IMR-90 (cell line): ENCODE measurements around the gene PRLR. TPM values are rescaled to one million over a fixed set of nuclear protein-coding genes. Genes with fewer than 3 reads are reported as not detected.

ENCODE experiments used
- ATAC-seq: fragments of 200-7000 bp; cut with Tn5 transposase; 2 replicates; pipeline ENCODE4 v1.9.1; 2020; ENCODE audit warnings: low read depth, mild to moderate bottlenecking, moderate library complexity
- BruUV-seq: library from RNA; stranded (reverse); fragments of 400-500 nt; replicated peaks from 2 replicates; lab custom pipeline; 2021; lab: Mats Ljungman, UMichigan
- CTCF ChIA-PET: fragments of 300-600 bp; formaldehyde crosslinking; extraction: SDS; loops from one replicate; lab custom pipeline; 2021; ENCODE audit warnings: antibody characterized with exemption; lab: Yijun Ruan, JAX
- POLR2A ChIA-PET: fragments of 300-600 bp; sonication (Branson Sonifier 250); formaldehyde crosslinking; loops from one replicate; lab custom pipeline; 2022; ENCODE audit warnings: antibody characterized with exemption; ENCODE audit not compliant: unreplicated experiment; lab: Charles Lee
- DNase-seq: peaks from one replicate; pipeline ENCODE4 v3.0.0; 2013
- H2AFZ ChIP-seq: replicated peaks from 2 replicates; pipeline ENCODE3; 2013; ENCODE audit warnings: low read length, mild to moderate bottlenecking; ENCODE audit not compliant: poor library complexity
- H2AK5ac ChIP-seq: 2 replicates; pipeline ENCODE4 v1.6.1; 2013; ENCODE audit warnings: low read depth, low read length, inconsistent platforms
- H2AK9ac ChIP-seq: replicated peaks from 2 replicates; pipeline ENCODE3; 2013; ENCODE audit warnings: mild to moderate bottlenecking, low read depth, low read length, moderate library complexity; ENCODE audit not compliant: poor library complexity
- H2BK120ac ChIP-seq: 2 replicates; pipeline ENCODE4 v1.6.1; 2013; ENCODE audit warnings: low read depth, low read length, inconsistent platforms
- H2BK15ac ChIP-seq: 3 replicates; pipeline ENCODE4 v1.6.1; 2013; ENCODE audit warnings: low read depth, low read length, inconsistent platforms
- H2BK20ac ChIP-seq: 2 replicates; pipeline ENCODE4 v1.6.1; 2013; ENCODE audit warnings: low read depth, mild to moderate bottlenecking, inconsistent platforms, low read length, moderate library complexity
- H2BK5ac ChIP-seq: 2 replicates; pipeline ENCODE4 v1.6.1; 2013; ENCODE audit warnings: mild to moderate bottlenecking, low read depth, low read length, inconsistent platforms; ENCODE audit not compliant: poor library complexity, severe bottlenecking
- H3K14ac ChIP-seq: replicated peaks from 2 replicates; pipeline ENCODE4 v1.6.1; 2013; ENCODE audit warnings: low read depth, low read length, inconsistent platforms
- H3K18ac ChIP-seq: 2 replicates; pipeline ENCODE4 v1.6.1; 2013; ENCODE audit warnings: low read depth, low read length, control low read depth
- H3K23ac ChIP-seq: 2 replicates; pipeline ENCODE4 v1.6.1; 2013; ENCODE audit warnings: low read depth, low read length, inconsistent platforms
- H3K27ac ChIP-seq: 2 replicates; pipeline ENCODE4 v1.5.1; 2013; ENCODE audit warnings: mild to moderate bottlenecking, control low read depth, low read length; ENCODE audit not compliant: insufficient read depth
- H3K27me3 ChIP-seq: 2 replicates; pipeline ENCODE4 v1.6.1; 2013; ENCODE audit warnings: low read length; ENCODE audit not compliant: control insufficient read depth, insufficient read depth
- H3K36me3 ChIP-seq: 2 replicates; pipeline ENCODE4 v1.6.1; 2013; ENCODE audit warnings: low read length, mixed read lengths; ENCODE audit not compliant: control insufficient read depth, insufficient read depth
- H3K4ac ChIP-seq: 2 replicates; pipeline ENCODE4 v1.6.1; 2013; ENCODE audit warnings: low read depth, low read length, inconsistent platforms
- H3K4me1 ChIP-seq: 2 replicates; pipeline ENCODE4 v1.6.1; 2013; ENCODE audit warnings: low read length, mixed read lengths; ENCODE audit not compliant: control insufficient read depth, insufficient read depth
- H3K4me2 ChIP-seq: 2 replicates; pipeline ENCODE4 v1.6.1; 2013; ENCODE audit warnings: low read depth, mild to moderate bottlenecking, control low read depth, low read length, moderate library complexity
- H3K4me3 ChIP-seq: 2 replicates; pipeline ENCODE4 v1.5.1; 2013; ENCODE audit warnings: low read depth, mild to moderate bottlenecking, control low read depth, low read length, moderate library complexity; ENCODE audit not compliant: insufficient read depth
- H3K56ac ChIP-seq: 2 replicates; pipeline ENCODE4 v1.6.1; 2013; ENCODE audit warnings: low read length, inconsistent platforms; ENCODE audit not compliant: insufficient read depth; ENCODE audit errors: extremely low read depth
- H3K79me1 ChIP-seq, 2 experiments: 2 replicates each; pipeline ENCODE4 v1.6.1; 2013; ENCODE audit warnings: low read length in 2 of 2, inconsistent platforms in 1 of 2, low read depth in 1 of 2
- H3K9ac ChIP-seq: 2 replicates; pipeline ENCODE4 v1.6.1; 2013; ENCODE audit warnings: low read depth, low read length, control low read depth
- H3K9me1 ChIP-seq: 2 replicates; pipeline ENCODE4 v1.6.1; 2013; ENCODE audit warnings: low read length, inconsistent platforms; ENCODE audit not compliant: insufficient read depth
- H3K9me3 ChIP-seq: 2 replicates; pipeline ENCODE4 v1.6.1; 2013; ENCODE audit warnings: low read length; ENCODE audit not compliant: control insufficient read depth, insufficient read depth
- H4K20me1 ChIP-seq: 2 replicates; pipeline ENCODE4 v1.6.1; 2013; ENCODE audit warnings: low read length, inconsistent platforms; ENCODE audit not compliant: insufficient read depth
- H4K5ac ChIP-seq: 2 replicates; pipeline ENCODE4 v1.6.1; 2013; ENCODE audit warnings: mild to moderate bottlenecking, low read depth, low read length, control low read depth
- H4K8ac ChIP-seq, 2 experiments: 2 replicates each; pipeline ENCODE4 v1.6.1; 2013; ENCODE audit warnings: low read depth in 2 of 2, low read length in 2 of 2, control low read depth in 1 of 2, inconsistent platforms in 1 of 2
- H4K91ac ChIP-seq: 2 replicates; pipeline ENCODE4 v1.6.1; 2013; ENCODE audit warnings: low read depth, low read length, inconsistent platforms; ENCODE audit not compliant: insufficient read depth
- MAZ ChIP-seq: IDR thresholded peaks from 2 replicates; pipeline ENCODE4 v1.6.1; 2012; ENCODE audit warnings: low read depth, mild to moderate bottlenecking, low read length, improper control_type of control experiment, moderate library complexity, borderline replicate concordance
- NFE2L2 ChIP-seq: fragments of 150-350 bp; IDR thresholded peaks from 2 replicates; pipeline ENCODE4 v1.6.1; 2016; ENCODE audit warnings: low read depth, mild to moderate bottlenecking, low read length
- RAD21 ChIP-seq: IDR thresholded peaks from 2 replicates; pipeline ENCODE4 v1.6.1; 2012; ENCODE audit warnings: low read length, improper control_type of control experiment
- WGBS, 2 experiments: methylation state at CpG; one replicate each; pipeline versions ENCODE4 v1.1.5 to v1.1.7; 2013; ENCODE audit warnings: missing lambda C conversion rate in 2 of 2; ENCODE audit not compliant: insufficient read length in 1 of 2; ENCODE audit errors: extremely low coverage in 2 of 2; 5-methylcytosine and 5-hydroxymethylcytosine counted together
- dilution Hi-C: fragments of 300-500 bp; cut with HindIII; formaldehyde crosslinking; loops from one replicate; pipeline ENCODE4 v1.14.3; 2018; ENCODE audit warnings: low sequenced_read_pairs; ENCODE audit not compliant: unreplicated experiment
- in situ Hi-C: fragments of 300-500 bp; cut with MboI; formaldehyde crosslinking; loops from 3 replicates; pipeline ENCODE4 v1.14.3; 2019; ENCODE audit warnings: low sequenced_read_pairs, inconsistent platforms, mixed read lengths
- intact Hi-C: fragments of 100-400 bp; cut with micrococcal nuclease; formaldehyde crosslinking; loops from 2 replicates; pipeline ENCODE4 v1.10.0; 2022
- polyA plus RNA-seq, 3 experiments: library from polyadenylated mRNA; depleted of rRNA; stranded (reverse); fragments of >200 nt; gene quantifications; 2 replicates each; pipeline ENCODE4 v1.2.3, GENCODE V29; 2012; ENCODE audit warnings: low replicate concordance in 1 of 3
- total RNA-seq: library from RNA; depleted of rRNA; stranded (reverse); fragments of >200 nt; gene quantifications from 2 replicates; pipeline ENCODE4 v1.2.3, GENCODE V29; 2012

PRLR gene
- total and polyA plus RNA-seq, 2 of the 4 experiments (the other 2 are of a cell fraction): 0.24 to 0.54 TPM

DNA sequence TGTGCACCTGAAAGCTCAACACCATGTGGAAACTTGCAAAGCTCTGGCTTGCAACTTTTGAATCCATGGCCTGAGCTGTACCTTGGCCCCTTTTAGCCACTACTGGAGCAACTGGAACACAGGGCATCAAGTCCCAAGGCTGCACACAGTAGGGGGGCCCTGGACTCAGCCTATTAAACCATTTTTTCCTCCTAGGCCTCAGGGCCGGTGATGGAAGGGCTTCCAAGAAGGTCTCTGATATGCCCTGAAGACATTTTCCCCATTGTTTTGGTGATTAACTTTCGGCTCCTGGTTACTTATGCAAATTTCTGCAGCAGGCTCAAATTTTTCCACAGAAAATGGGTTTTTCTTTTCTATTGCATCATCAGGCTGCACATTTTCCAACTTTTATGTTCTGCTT lies 22.7 kb upstream of the PRLR start:
- H3K27me3 ChIP-seq: no peaks in the 10 kb centered on the region
- H4K5ac ChIP-seq: no peak overlapping the region
- no peaks in the 10 kb centered on the region for H3K9me3 ChIP-seq
- no peak overlapping the region for H3K9ac ChIP-seq
- H4K91ac ChIP-seq: no peak overlapping the region
- H3K4me3 ChIP-seq: no peak overlapping the region
- no peak overlapping the region for H2BK120ac ChIP-seq
- no peak overlapping the region for H3K14ac ChIP-seq
- no peaks in the 10 kb centered on the region for H3K4me1 ChIP-seq
- H2BK5ac ChIP-seq: no peak overlapping the region
- H3K18ac ChIP-seq: no peak overlapping the region
- no peak overlapping the region for H3K56ac ChIP-seq
- no peak overlapping the region for H2BK20ac ChIP-seq
- WGBS, 2 experiments: no CpG with 5 or more reads among the region's 2 CpGs
- no peak for TF ChIP-seq RAD21
- TF ChIP-seq NFE2L2: no peak
- TF ChIP-seq MAZ: no peak
- no peaks in the 10 kb centered on the region for H3K79me1 ChIP-seq
- no peak overlapping the region for H3K4ac ChIP-seq
- dilution Hi-C loops (no loop called here), in situ Hi-C loops (no loop called here), intact Hi-C loops (no loop called here)
- no peak overlapping the region for H3K27ac ChIP-seq
- H3K23ac ChIP-seq: no peak overlapping the region
- H2AK5ac ChIP-seq: no peak overlapping the region
- no TSS peak for BruUV-seq
- H3K4me2 ChIP-seq: no peak overlapping the region
- ChIA-PET CTCF (interaction anchor here (0.6 kb wide), 1 partner anchor 10 kb away, joined by 3 read pairs; no protein-coding TSS in a partner anchor), POLR2A (no interaction called here)
- H2AFZ ChIP-seq: no peak overlapping the region
- H4K8ac ChIP-seq: no peak overlapping the region
- no peak overlapping the region for H2BK15ac ChIP-seq
- H4K20me1 ChIP-seq: no peaks in the 10 kb centered on the region
- no peak for DNase-seq
- H3K36me3 ChIP-seq: no peaks in the 10 kb centered on the region
- ATAC-seq: no peak
- H3K9me1 ChIP-seq: no peaks in the 10 kb centered on the region
- no peak overlapping the region for H2AK9ac ChIP-seq
